Measurements from ENCODE around the gene DGKI. TPM values are rescaled to one million over a fixed set of nuclear protein-coding genes. Genes with fewer than 3 reads are reported as not detected.

DGKI gene
- polyA plus RNA-seq, 2 of the 4 experiments (the other 2 are of a cell fraction): 0.05 to 0.08 TPM

GRCh38 chr7:137813541-137813940 is 33.2 kb downstream of the DGKI start:
- no peak overlapping the region for H3K27ac ChIP-seq
- no peak for ATAC-seq
- WGBS (ENCODE audit: missing lambda C conversion rate): 65% methylated on average over 1 of the region's 1 CpG
- no peak overlapping the region for H3K4me2 ChIP-seq
- ChIA-PET POLR2A (no interaction called here), CTCF (interaction anchor here (1.3 kb wide), 1 partner anchor 10 kb away, joined by 3 read pairs; no protein-coding TSS in a partner anchor)
- no peak overlapping the region for H3K4me3 ChIP-seq
- no peak for DNase-seq (ENCODE audit: low read depth in 1 of 2, low spot score in 1 of 2)
- no peaks in the 10 kb centered on the region for H3K9me3 ChIP-seq
- no peaks in the 10 kb centered on the region for H3K4me1 ChIP-seq
- TF ChIP-seq CTCF (IDR thresholded peaks at IDR 0.05): no peak
- TF ChIP-seq EP300 (IDR thresholded peaks at IDR 0.05): no peak
- no peak for TF ChIP-seq ZNF302 (CRISPR knock-in tag; IDR thresholded peaks at IDR 0.05)
- TF ChIP-seq BCL3 (IDR thresholded peaks at IDR 0.05): no peak
- TF ChIP-seq JUNB (IDR thresholded peaks at IDR 0.05): no peak
- no peak for TF ChIP-seq CEBPB (IDR thresholded peaks at IDR 0.05)
- TF ChIP-seq NFE2L2 (conservative IDR thresholded peaks at IDR 0.05; ENCODE audit: low read length): no peak
- no peak for TF ChIP-seq RNF2 (IDR thresholded peaks at IDR 0.05; ENCODE audit: borderline replicate concordance, low read depth)
- no peak for TF ChIP-seq USF2 (IDR thresholded peaks at IDR 0.05)
- FAIRE-seq: no peak

GRCh38 chr7:137810248-137810647 is 36.5 kb downstream of the DGKI start:
- Histone ChIP-seq H3K4me2 (no peak overlapping the region), H3K27ac (no peak overlapping the region), H3K4me1 (no peaks in the 10 kb centered on the region), H3K9me3 (no peaks in the 10 kb centered on the region), H3K4me3 (no peak overlapping the region)
- no peak for FAIRE-seq
- ATAC-seq: no peak
- TF ChIP-seq ZSCAN20 (CRISPR knock-in tag; IDR thresholded peaks at IDR 0.05) (no peak), ESRRA (IDR thresholded peaks at IDR 0.05; ENCODE audit: borderline replicate concordance, low read length) (no peak), CBX2 (IDR thresholded peaks at IDR 0.05; ENCODE audit: borderline replicate concordance, low read depth) (no peak), RNF2 (IDR thresholded peaks at IDR 0.05; ENCODE audit: borderline replicate concordance, low read depth) (no peak), KDM1A (IDR thresholded peaks at IDR 0.05; ENCODE audit: low read depth) (no peak), CBX8 (IDR thresholded peaks at IDR 0.05) (no peak), KDM5A (IDR thresholded peaks at IDR 0.05) (no peak), RAD21 (conservative IDR thresholded peaks at IDR 0.05 in 1 of 2, IDR thresholded peaks at IDR 0.05 in 1 of 2) (no peak), FOXS1 (CRISPR knock-in tag; IDR thresholded peaks at IDR 0.05) (no peak), REST (IDR thresholded peaks at IDR 0.05) (no peak), POLR2AphosphoS2 (conservative IDR thresholded peaks at IDR 0.05; ENCODE audit: low read length) (no peak), HOXB5 (CRISPR knock-in tag; IDR thresholded peaks at IDR 0.05) (no peak), BHLHE40 (IDR thresholded peaks at IDR 0.05; ENCODE audit: low read depth, low read length) (no peak)
- POLR2A ChIA-PET: no interaction called here
- CTCF ChIA-PET: interaction anchor here (2.0 kb wide), 1 partner anchor 154 kb away, joined by 4 read pairs; no protein-coding TSS in a partner anchor
- 0% methylated on average over 2 of the region's 2 CpGs for WGBS (ENCODE audit: missing lambda C conversion rate)
- no peak for DNase-seq (ENCODE audit: low read depth in 1 of 2, low spot score in 1 of 2)
